Ectodermal cell (in vitro differentiated cells): ENCODE results near the gene FOXJ3.

Experiments
- H3K27ac ChIP-seq: 2 replicates; pipeline ENCODE4 v1.7.0; 2013; ENCODE audit warnings: mild to moderate bottlenecking, low read depth, low read length; ENCODE audit not compliant: insufficient read depth, poor library complexity, severe bottlenecking
- H3K27me3 ChIP-seq: 2 replicates; pipeline ENCODE4 v1.7.0; 2013; ENCODE audit warnings: mild to moderate bottlenecking, low read length; ENCODE audit not compliant: insufficient read depth, control insufficient read depth, poor library complexity, severe bottlenecking
- H3K36me3 ChIP-seq: one replicate; pipeline ENCODE4 v1.7.0; 2013; ENCODE audit warnings: low read length; ENCODE audit not compliant: control insufficient read depth, insufficient read depth
- H3K4me1 ChIP-seq: one replicate; pipeline ENCODE4 v1.7.0; 2013; ENCODE audit warnings: low read length; ENCODE audit not compliant: control insufficient read depth, insufficient read depth
- H3K4me3 ChIP-seq: 2 replicates; pipeline ENCODE4 v1.7.0; 2013; ENCODE audit warnings: low read depth, low read length, control low read depth; ENCODE audit not compliant: insufficient read depth
- H3K9me3 ChIP-seq: 2 replicates; pipeline ENCODE4 v1.7.0; 2013; ENCODE audit warnings: mild to moderate bottlenecking, low read length, moderate library complexity; ENCODE audit not compliant: control insufficient read depth
- WGBS, 2 experiments: methylation state at CpG; one replicate each; pipeline ENCODE4 v1.1.7; 2013; ENCODE audit warnings: missing lambda C conversion rate in 2 of 2; 5-methylcytosine and 5-hydroxymethylcytosine counted together

FOXJ3 gene

DNA sequence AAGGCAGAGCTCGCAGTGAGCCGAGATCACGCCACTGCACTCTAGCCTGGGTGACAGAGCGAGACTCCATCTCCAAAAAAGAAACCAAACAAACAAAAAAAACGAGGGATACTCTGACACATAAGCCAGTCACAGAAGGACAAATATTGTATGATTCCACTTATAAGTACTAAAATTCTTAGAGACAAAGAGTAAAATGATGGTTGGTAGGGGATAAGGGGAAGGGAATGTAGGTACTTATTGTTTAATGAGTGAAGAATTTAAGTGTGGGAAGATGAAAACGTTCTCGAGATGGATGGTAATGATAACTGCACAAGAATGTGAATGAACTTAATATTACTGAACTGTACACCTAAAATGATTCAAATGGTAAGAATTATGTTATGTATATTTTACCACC, 103.8 kb downstream of the FOXJ3 start:
- WGBS, 2 experiments = 88 to 93% methylated on average over 7 of the region's 7 CpGs
- Histone ChIP-seq H3K36me3 (no peaks in the 10 kb centered on the region), H3K4me3 (no peak overlapping the region), H3K27me3 (no peaks in the 10 kb centered on the region), H3K4me1 (no peaks in the 10 kb centered on the region), H3K27ac (no peak overlapping the region), H3K9me3 (no peaks in the 10 kb centered on the region)

DNA sequence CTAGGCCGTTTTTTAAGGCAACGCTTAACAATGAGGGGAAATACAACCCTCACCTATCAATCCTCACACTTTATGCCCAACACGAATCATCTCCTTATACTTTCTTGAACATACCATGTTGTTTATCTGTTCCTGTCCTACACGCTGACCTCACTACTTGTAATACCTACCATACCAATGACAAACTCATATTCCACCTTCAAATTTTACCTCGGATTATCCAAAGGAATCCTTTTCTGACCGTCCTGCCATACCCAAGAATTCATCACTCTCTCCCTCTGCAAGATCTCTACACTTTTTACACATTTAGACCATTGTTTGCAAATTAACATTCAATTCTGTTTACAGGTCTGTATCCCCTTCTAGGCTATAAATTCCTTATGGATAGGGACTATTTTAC, 106.1 kb downstream of the FOXJ3 start:
- no peaks in the 10 kb centered on the region for H3K9me3 ChIP-seq
- 92 to 93% methylated on average over 6 of the region's 6 CpGs for WGBS, 2 experiments

DNA sequence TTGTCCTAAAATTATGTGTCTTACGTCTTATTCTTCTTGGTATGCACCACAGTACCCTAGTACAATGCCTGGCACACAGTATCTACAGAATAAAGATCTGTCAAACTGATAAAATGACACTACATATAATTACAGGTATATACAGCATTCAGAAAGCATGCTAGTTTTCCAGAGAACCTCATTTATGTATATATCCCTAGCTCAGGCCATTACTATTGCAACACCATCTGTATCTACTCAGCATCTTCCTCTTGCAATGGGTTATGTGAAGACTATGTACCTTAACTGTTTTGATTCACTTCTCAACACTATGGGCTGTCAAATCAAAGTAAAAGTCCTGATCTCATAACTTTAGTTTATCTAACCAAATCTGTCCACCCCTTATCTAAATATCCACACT, 112.0 kb downstream of the FOXJ3 start:
- 84% methylated on average over 1 of the region's 1 CpG for WGBS, 2 experiments
- Histone ChIP-seq H3K36me3 (no peaks in the 10 kb centered on the region), H3K4me1 (peaks cover 7% of the 10 kb centered on the region), H3K9me3 (no peaks in the 10 kb centered on the region), H3K4me3 (no peak overlapping the region), H3K27me3 (no peaks in the 10 kb centered on the region), H3K27ac (no peak overlapping the region)

More for the DNA sequence above, 106.1 kb downstream of the FOXJ3 start:
- Histone ChIP-seq H3K4me1 (no peaks in the 10 kb centered on the region), H3K36me3 (no peaks in the 10 kb centered on the region), H3K27me3 (no peaks in the 10 kb centered on the region), H3K4me3 (no peak overlapping the region), H3K27ac (no peak overlapping the region)

DNA sequence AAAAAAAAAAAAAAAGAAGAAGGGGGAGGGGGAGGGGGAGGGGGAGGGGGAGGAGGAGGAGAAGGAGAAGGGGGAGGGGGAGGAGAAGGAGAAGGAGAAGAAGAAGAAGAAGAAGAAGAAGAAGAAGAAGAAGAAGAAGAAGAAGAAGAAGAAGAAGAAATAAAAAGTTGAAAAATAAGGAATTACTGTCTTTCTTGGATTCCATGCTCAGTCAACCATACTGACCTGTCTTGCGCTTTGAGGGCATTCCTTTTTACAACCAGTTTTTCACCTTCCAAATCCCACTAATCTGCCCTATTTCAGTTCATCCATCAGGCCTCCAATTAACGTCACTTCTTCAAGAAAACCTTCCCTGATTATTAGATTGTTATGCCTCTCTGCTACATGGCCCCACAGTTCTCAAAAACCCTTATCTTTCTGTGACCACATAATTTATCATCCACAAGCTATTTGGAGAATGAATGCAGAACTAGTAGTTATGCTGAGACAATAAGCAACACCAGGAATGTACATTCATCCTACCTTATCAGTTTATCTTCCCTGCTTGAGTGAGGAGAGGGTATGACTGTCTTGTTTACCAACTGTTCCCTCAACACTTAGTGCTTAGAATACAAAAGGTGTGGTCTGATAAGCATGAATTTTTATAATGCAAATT, 113.0 kb downstream of the FOXJ3 start:
- Histone ChIP-seq H3K9me3 (no peaks in the 10 kb centered on the region), H3K27ac (no peak overlapping the region), H3K36me3 (no peaks in the 10 kb centered on the region), H3K4me1 (peaks cover 7% of the 10 kb centered on the region), H3K27me3 (no peaks in the 10 kb centered on the region), H3K4me3 (no peak overlapping the region)
- WGBS, 2 experiments = 92 to 98% methylated on average over 2 of the region's 2 CpGs

DNA sequence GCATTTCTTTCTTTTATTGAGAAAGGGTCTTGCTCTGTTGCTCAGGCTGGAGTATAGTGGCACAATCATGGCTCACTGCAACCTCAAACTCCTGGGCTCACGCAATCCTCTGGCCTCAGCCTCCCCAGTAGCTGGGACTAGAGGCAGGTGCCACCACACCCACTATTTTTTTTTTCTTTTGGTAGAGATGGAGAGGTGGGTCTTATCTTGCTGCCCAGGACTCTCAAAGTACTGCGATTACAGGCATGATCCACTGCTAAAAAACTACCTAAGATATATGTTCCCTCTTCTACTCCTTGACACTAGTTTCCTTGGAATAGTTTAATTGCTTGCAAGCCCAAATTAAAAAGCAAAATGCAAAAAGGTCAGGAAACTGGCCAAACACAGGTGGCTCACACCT, 113.6 kb downstream of the FOXJ3 start:
- Histone ChIP-seq H3K27me3 (no peaks in the 10 kb centered on the region), H3K4me3 (no peak overlapping the region), H3K4me1 (peaks cover 7% of the 10 kb centered on the region), H3K36me3 (no peaks in the 10 kb centered on the region), H3K27ac (no peak overlapping the region), H3K9me3 (no peaks in the 10 kb centered on the region)
- 87 to 97% methylated on average over 2 of the region's 2 CpGs for WGBS, 2 experiments

DNA sequence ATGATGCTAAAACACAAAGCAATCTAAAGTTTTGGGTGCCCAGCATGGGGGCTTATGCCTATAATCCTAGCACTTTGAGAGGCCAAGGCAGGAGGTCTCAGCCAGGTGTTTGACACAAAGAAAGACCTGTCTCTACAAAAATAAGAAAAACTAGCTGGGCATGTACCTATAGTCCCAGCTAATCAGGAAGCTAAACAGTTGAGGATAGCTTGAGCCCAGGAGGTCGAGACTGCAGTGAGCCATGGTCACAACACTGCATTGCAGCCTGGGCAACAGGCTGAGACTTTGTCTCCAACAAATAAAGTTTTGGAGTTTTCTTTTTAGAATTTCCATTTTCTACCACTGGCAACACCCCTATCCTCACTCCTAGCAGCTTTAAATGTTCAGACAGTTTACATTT, 115.4 kb downstream of the FOXJ3 start:
- Histone ChIP-seq H3K27ac (no peak overlapping the region), H3K4me3 (no peak overlapping the region), H3K36me3 (no peaks in the 10 kb centered on the region), H3K4me1 (peaks cover 7% of the 10 kb centered on the region), H3K9me3 (no peaks in the 10 kb centered on the region), H3K27me3 (no peaks in the 10 kb centered on the region)
- 52 to 64% methylated on average over 1 of the region's 1 CpG for WGBS, 2 experiments

DNA sequence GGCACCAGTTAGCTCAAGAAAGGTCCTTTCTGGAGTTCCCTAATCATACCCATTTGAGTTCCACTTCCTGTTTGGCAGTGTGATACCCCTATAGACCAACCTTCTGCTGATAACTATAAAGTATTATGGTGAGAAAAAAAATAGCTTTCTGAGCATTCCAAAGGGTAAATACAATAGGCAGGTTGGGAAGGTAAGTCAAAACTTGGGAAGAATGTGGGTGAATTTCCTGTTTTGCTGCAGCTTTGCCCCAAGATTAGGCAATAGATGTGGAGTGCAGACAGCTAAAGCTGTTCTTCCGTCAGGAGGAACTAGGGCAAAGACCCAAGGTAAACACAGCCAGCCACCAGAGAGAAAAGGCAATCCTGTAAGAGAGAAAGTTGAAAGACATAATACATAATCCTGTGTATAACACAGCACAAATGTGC, 120.6 kb downstream of the FOXJ3 start:
- peaks cover 10% of the 10 kb centered on the region for H3K4me1 ChIP-seq

DNA sequence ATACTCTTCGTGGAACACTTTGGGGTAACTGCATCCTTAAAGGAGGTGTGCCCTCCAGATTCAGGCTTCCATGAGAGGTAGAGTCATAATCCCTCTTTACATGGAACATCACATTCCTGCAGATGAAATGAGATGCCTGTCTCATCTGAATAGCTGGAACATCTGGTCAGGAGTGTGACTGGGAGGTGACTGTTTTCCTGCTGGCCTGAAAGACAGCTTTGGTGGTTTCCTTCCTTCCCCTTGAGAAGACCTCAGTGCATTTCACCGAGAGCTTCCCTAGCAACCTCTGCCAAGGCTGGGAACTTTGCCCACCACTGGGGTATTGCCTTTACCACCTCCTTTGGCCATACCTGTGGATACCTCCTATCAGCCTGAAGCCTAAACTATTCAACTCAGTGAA, 123.8 kb downstream of the FOXJ3 start:
- WGBS, 2 experiments = 95 to 96% methylated on average over 2 of the region's 2 CpGs
- Histone ChIP-seq H3K27ac (no peak overlapping the region), H3K4me3 (no peak overlapping the region), H3K36me3 (no peaks in the 10 kb centered on the region), H3K4me1 (peaks cover 10% of the 10 kb centered on the region), H3K27me3 (no peaks in the 10 kb centered on the region), H3K9me3 (no peaks in the 10 kb centered on the region)

More for the DNA sequence above, 120.6 kb downstream of the FOXJ3 start:
- WGBS, 2 experiments = 70 to 79% methylated on average over 1 of the region's 1 CpG
- no peaks in the 10 kb centered on the region for H3K9me3 ChIP-seq
- no peak overlapping the region for H3K27ac ChIP-seq
- no peaks in the 10 kb centered on the region for H3K27me3 ChIP-seq
- H3K4me3 ChIP-seq = no peak overlapping the region
- H3K36me3 ChIP-seq = no peaks in the 10 kb centered on the region

DNA sequence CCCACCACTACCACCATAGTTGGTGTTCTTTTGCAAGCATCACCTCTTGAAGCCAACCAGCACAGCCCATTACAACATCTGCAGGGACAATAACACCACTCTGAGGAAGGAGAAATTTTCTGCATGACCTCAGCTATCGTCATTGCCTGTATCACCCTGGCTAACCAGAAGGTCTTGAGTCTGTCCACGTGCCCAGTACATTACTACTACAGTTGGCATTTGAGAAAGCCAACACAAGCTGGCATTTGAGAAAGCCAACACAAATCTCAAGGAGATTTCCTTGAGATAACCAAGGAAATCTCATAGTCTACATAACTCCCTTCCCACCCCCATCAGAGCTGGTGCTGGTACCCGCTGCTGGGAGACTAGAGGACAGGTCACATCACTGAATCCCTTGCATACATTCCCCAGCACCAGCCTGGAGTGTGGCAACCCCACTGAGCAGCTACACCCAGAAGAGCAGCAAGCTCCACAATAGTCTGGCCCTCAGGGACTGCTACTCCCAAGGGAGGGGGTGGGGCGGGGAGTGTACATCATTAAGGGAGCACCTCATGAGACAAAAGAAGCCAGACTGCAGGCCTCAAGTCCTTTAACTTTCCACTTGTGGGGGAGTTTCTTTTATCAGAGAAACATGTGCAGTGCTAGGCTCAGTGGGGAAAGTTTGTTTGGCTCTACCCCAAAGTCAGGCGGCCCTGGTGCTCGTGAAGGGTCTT, 124.5 kb downstream of the FOXJ3 start:
- H3K9me3 ChIP-seq = no peaks in the 10 kb centered on the region
- H3K4me3 ChIP-seq = no peak overlapping the region
- no peak overlapping the region for H3K27ac ChIP-seq
- 92 to 95% methylated on average over 6 of the region's 6 CpGs for WGBS, 2 experiments
- peaks cover 10% of the 10 kb centered on the region for H3K4me1 ChIP-seq
- no peaks in the 10 kb centered on the region for H3K27me3 ChIP-seq
- no peaks in the 10 kb centered on the region for H3K36me3 ChIP-seq

DNA sequence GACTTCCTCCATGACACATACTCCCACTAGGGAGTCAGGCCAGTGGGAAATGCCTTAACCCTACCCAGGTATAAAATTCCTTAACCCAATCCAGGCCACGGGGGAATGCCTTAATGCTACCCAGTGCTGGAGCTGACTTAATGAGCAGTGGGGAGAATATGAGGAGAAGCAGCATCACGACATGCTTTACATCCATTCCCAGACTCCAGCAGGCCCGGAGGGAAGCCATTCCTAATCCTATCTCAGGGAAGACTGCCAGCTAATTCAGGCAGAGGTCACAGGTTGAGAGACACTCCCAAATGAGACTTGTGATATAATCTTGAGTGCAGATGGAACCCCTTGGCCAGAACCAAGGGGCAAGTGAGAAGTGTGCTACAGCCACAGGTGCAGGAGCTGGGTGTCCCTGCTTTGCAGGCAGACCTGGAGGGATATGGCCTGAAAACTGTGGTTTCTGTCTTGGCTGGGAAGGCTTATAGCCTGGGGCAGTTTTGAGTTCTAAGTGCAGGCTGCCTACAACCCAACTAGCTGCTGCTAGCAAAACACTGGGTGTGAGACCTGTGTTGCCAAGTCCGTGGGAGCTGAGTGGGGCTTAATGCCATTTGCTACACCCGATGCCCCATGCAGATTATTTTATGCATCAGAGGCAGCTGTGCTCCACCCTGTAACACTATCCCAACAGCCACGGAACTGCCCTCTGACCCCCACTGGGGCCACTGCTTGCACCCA, 125.3 kb downstream of the FOXJ3 start:
- 85 to 89% methylated on average over 6 of the region's 6 CpGs for WGBS, 2 experiments
- Histone ChIP-seq H3K27me3 (no peaks in the 10 kb centered on the region), H3K4me3 (no peak overlapping the region), H3K4me1 (peaks cover 10% of the 10 kb centered on the region), H3K9me3 (no peaks in the 10 kb centered on the region), H3K36me3 (no peaks in the 10 kb centered on the region), H3K27ac (peak overlapping the region; percentile 16)
